GM18505 (cell line): ENCODE results near the gene ZBED2.
"Not testable (repeated sequence)": the region's sequence is repeated elsewhere in the genome, so short reads cannot be mapped to it uniquely, and the experiment has no call there.

Source experiments
- ATAC-seq: cut with Tn5 transposase; IDR thresholded peaks from one replicate; pipeline ENCODE4 v1.9.1; 2021; ENCODE audit not compliant: unreplicated experiment
- POLR2A ChIP-seq: IDR thresholded peaks from 4 replicates; pipeline ENCODE4 v1.6.1; 2011; ENCODE audit warnings: borderline replicate concordance; ENCODE audit not compliant: insufficient read depth, insufficient read length; ENCODE audit errors: extremely low read depth

The ZBED2 gene

GRCh38 chr3:111577798-111578685 lies 17.1 kb downstream of the ZBED2 start:
- no peak for TF ChIP-seq POLR2A
- peak; percentile 96 for ATAC-seq

GRCh38 chr3:111577113-111577512 lies 18.0 kb downstream of the ZBED2 start:
- TF ChIP-seq POLR2A, result no peak
- no peak for ATAC-seq

GRCh38 chr3:111571907-111572460 lies 23.2 kb downstream of the ZBED2 start:
- TF ChIP-seq POLR2A, result no peak

DNA sequence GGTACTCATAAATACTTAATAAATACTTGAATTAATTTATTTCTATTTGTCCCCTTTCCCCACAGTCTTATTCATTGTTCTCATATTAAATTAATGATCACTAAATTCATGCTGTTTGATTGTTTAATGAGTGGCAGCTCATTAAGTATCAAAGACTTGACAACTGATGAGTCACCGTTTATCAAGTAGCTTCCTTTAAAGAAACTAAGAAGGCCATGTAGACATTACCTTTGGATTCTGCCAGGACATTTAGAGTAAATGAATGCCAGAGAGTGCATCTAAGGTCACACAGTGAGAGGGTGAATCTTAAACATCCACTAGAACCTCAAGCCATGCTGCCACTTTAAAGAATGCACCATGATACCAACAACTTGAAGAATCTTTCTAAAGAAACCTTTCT lies 23.9 kb downstream of the ZBED2 start:
- no peak for ATAC-seq
- no peak for TF ChIP-seq POLR2A

More at GRCh38 chr3:111571907-111572460, 23.2 kb downstream of the ZBED2 start:
- ATAC-seq, result no peak

GRCh38 chr3:111570404-111571030 lies 24.6 kb downstream of the ZBED2 start:
- TF ChIP-seq POLR2A, result no peak
- ATAC-seq, result no peak

- ATAC-seq, result no peak
- no peak for TF ChIP-seq POLR2A
Observed at GRCh38 chr3:111568911-111569310, 26.2 kb downstream of the ZBED2 start.

GRCh38 chr3:111568355-111568754 lies 26.8 kb downstream of the ZBED2 start:
- ATAC-seq, result no peak
- TF ChIP-seq POLR2A, result no peak

DNA sequence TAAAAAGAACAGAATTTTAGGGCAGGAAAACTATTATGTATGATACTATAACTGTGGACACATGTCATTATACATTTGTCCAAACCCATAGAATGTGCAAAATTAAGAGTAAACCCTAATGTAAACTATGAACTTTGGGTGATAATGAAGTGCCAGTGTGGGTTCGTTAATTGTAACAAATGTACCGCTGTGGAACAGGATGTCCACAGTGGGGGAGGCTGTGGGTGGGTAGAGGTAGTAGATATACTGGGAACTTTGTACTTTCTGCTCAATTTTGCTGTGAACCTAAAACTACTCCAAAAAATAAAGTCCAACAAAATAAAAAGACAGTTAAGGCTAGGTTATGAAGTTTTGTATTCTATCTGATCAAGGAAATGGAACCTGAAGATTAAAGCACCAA lies 28.3 kb downstream of the ZBED2 start:
- ATAC-seq, result no peak
- no peak for TF ChIP-seq POLR2A

DNA sequence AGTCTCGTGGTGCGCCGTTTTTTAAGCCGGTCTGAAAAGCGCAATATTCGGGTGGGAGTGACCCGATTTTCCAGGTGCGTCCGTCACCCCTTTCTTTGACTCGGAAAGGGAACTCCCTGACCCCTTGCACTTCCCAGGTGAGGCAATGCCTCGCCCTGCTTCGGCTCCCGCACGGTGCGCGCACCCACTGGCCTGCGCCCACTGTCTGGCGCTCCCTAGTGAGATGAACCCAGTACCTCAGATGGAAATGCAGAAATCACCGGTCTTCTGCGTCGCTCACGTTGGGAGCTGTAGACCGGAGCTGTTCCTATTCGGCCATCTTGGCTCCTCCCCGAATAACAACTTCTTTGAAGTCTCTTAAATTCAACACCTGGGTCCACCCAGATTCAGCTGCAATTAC lies 33.2 kb downstream of the ZBED2 start:
- not testable (repeated sequence) for ATAC-seq

GRCh38 chr3:111548756-111549155 lies 46.4 kb downstream of the ZBED2 start:
- no peak for TF ChIP-seq POLR2A
- no peak for ATAC-seq

DNA sequence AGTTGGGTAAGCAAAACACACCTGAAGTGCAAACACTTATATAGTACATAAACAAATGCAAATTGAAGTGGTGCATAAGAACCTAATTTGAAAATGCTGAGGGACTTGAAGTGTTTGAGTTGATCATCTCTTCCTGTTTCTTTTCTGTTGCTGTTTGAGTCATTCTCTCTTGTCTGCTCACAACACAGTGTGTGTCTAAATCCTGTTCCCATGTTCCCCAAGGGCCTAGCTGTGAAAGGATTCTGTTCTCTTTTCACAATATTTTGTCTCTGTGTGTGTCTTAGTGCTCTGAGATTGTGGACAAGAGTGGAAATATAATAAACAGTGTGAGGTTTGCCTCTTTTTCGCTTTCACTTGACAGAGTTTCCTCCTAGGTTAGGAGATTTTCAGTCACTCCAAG lies 47.1 kb downstream of the ZBED2 start:
- no peak for TF ChIP-seq POLR2A
- peak; percentile 70 for ATAC-seq

- ATAC-seq, result peak; percentile 87
- no peak for TF ChIP-seq POLR2A
Observed at GRCh38 chr3:111547631-111548030, 47.5 kb downstream of the ZBED2 start.

GRCh38 chr3:111545349-111545748 lies 49.8 kb downstream of the ZBED2 start:
- no peak for ATAC-seq
- TF ChIP-seq POLR2A, result no peak
